GM19043 (cell line): Measurements from ENCODE around the gene MAGEB5.
"Not testable (repeated sequence)": the region's sequence is repeated elsewhere in the genome, so short reads cannot be mapped to it uniquely, and the experiment has no call there.

Source experiments
- ATAC-seq: cut with Tn5 transposase; IDR thresholded peaks from one replicate; pipeline ENCODE4 v1.9.1; 2021; ENCODE audit warnings: low read depth; ENCODE audit not compliant: unreplicated experiment

MAGEB5 gene

GRCh38 chrX:26215869-26216268 is at the start of gene MAGEB5:
TSS of gene MAGEB5 (plus strand) at chrX:26216169. CDS start at chrX:26217302, 1,133 bp downstream.
- ATAC-seq, result no peak

- ATAC-seq, result no peak
Observed at GRCh38 chrX:26192204-26192603, 23.8 kb upstream of the MAGEB5 start, which contains the start of gene MAGEB6. TSS of gene MAGEB6 (plus strand) at chrX:26192440. CDS start at chrX:26193847, 1,407 bp downstream.

- no peak for ATAC-seq
Observed at GRCh38 chrX:26203561-26203960, 12.4 kb upstream of the MAGEB5 start.

GRCh38 chrX:26204717-26205116 is 11.3 kb upstream of the MAGEB5 start:
- not testable (repeated sequence) for ATAC-seq

- no peak for ATAC-seq
Observed at GRCh38 chrX:26208012-26208411, 8.0 kb upstream of the MAGEB5 start.

GRCh38 chrX:26219351-26219750 is 3.4 kb downstream of the MAGEB5 start:
- ATAC-seq, result no peak

- no peak for ATAC-seq
Observed at GRCh38 chrX:26234177-26234576, 18.2 kb downstream of the MAGEB5 start.

- no peak for ATAC-seq
Observed at GRCh38 chrX:26253526-26253925, 37.6 kb downstream of the MAGEB5 start.

- no peak for ATAC-seq
Observed at GRCh38 chrX:26254436-26254835, 38.5 kb downstream of the MAGEB5 start.

GRCh38 chrX:26262121-26262523 is 46.2 kb downstream of the MAGEB5 start:
- ATAC-seq, result no peak
